Hematopoietic multipotent progenitor cell treated with erythropoietin and hydrocortisone succinate and interleukin-3 and kit ligand, for 4 days (in vitro differentiated cells): ENCODE results near the gene NRP2.

Source experiments
- DNase-seq: peaks from one replicate; pipeline ENCODE4 v3.0.0-alpha.2; 2015

NRP2 gene

DNA sequence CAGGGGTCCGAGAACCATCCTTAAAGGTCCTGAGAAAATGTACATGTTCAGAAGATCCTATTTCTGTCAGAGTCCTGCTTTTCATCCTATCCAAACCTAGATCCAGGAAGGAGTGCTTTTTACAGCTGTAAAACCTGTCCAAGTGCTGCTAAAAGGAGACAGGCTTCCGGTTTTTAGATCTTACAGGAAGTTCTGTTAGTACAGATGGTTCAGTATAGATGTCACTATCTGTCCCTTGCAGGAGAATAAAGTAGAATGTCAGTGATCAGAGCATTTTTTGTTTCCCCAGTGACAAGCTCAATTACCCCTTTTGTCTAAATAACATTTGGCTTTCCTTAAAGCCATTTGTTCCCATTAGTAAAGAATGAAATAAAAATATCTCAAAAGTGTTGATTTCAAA is 98.3 kb downstream of the NRP2 start:
- DNase-seq, result peak; percentile 92

DNA sequence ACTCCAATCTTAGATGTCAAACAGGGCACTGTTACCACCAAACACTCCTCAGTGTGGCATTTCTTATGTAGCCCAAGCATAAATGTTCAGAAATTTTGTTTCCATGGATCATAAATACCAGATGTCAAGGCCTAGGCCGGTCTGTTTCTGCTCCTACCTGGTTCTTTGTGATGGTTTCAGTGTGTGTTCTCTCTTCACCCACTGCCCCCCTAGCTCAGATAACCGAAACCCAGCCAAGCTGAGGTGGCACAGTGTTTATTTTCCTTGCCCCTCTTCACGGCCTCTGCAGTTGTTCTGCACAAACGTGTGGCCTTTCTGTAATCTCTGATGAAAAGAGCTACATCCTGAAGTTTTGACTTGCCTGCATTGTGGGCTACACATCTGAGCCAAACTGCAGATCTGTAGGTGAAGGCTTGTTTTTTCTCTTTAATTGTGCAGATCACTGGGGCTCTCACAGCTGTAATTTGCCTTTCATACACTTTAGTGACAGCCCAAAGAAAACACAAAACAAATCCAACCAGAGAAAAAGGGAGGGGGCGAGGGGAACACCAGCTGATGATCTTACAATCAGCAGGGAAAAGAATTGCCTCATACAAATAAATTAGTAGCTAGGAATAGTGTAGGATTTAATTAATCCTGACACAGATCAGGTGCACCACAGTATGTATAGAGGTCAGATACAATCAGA is 99.1 kb downstream of the NRP2 start:
- DNase-seq, result peak; percentile 18

DNA sequence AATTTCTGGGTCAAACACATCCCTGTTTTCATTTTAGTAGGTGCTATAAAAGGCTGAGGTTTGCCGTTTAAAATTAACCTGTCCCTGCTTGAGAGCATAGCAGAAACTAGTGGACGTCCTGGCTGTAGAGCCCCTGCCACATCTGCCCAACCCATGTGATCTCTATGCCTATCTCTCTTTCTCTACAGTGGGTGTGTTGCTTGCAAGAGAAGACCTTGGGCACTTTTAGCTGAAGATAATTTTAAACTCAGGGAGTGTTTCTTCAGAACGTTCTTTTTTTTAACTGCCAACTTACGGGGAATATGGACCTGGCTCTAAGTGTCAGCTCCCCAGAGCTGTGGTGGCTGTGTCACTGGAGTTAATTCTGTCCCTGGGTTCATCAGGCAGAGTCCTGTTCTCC is 100.6 kb downstream of the NRP2 start:
- DNase-seq, result peak; percentile 60

DNA sequence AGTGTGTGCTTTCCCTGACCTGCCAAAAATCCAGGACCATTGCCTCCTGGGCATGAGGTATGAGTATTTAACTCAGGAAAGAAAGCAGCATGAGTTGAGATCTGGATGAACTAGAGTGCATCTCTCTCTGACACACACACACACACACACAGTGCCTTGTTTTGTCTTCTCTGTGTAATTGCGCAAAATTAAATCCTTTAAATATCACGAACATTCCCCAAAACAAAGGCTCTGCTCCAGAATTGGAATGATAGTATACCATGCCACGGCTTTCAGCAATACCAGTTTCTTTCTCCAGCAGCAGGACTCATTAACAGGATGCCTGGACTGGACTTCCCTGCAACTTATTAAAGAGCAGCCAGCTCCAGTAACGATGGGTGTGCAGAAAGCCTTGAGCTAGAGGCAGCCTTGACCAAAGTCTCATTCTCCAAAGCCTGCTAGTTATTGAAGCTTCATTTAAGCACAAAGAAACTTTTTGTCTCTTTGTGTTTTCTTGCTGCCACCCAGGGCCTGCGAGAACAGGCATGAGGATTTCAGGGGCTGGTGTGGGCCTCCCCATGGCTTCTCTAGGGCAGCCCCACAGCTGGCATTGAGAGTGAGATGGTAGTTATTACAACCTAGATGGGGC is 101.7 kb downstream of the NRP2 start:
- DNase-seq, result no peak

DNA sequence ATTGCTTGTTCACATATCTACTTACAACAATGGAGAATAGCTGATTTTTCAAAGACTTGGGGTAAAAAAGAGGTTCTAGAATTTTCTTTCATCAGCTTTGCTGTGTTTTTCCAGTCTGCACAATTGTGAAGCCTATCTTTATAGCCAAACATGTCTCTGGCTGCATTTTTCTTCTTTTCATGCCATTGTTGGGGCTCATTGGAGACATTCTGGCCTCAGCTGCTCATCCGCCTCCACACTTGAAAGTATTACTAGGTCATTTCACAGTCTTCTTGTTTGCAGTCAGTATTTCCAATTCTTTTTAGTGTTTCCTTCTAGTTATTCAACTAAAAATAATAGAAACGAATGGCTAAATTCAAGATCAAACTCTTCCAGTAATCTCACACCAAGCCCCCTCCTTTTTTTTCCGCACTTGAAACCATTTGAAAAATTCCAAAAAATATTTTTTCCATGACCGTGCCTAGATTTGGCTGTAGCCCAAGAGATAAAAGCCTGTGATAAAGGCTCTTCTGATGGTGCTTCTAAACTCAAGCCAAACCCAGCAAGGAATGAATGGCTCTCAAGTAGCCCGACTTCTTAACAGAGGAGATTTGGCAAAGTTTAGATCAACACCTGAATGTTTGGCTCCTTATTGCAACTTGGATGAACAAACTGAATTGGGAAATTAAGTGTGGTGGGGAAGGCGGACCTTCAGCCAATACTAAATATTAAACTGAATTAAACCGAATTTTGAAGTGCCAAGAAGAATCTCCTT is 103.4 kb downstream of the NRP2 start:
- no peak for DNase-seq

DNA sequence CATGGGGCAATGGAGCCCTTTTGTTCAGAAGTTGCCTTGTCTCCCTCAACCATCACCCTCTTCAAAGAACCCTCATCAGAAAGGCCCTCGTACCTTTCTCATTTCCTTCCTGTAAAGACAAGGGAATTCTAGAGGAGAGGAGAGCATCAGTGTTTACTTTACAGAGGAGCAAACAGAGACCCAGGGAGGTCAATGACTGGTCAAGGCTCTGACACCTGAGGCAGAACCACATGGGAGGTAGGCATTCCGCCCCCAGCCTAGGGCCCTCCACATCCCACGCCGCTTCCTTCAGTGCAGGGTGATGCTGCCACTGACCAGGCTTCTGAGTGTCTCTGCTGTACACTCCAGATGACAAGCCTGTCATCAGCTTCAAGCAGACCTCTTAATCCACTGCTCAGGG is 104.7 kb downstream of the NRP2 start:
- DNase-seq, result no peak

DNA sequence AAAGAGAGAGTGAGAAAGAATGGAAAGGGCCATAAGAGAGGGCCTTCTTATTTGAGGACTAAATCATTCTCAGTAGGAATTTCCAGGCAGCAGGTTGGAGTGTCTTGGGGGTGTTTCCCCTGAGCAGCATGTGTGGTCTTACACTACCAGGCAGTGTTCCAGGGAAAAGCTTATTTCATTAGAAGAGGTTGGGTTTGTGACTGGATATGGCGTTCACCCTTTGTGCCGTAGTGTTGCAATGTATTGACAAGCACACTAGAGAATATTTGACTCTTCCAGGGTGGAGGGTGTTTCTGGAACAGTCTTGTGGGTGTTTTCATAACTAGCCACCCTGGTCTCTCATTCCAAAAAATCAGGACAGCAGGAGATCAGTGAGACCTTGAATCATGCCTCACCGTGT is 105.5 kb downstream of the NRP2 start:
- no peak for DNase-seq

DNA sequence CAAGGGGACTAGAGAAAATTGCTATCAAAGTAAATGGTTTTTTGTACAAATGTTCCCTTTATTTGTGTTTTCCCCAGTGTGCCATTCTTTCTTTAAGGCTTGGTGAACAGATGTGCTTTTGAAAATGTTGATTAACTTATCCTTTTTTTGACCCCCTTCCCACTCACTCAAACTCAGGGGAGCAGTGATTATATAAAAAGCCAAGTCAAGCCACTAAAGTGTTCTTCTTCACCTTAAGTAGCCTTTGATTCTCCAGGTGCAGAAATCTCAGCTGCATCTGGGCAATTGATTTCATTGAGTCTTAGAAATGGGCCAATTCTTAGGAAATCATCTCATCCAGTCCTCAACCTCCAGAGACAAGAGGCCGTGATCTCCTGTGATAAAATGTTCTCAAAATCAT is 107.6 kb downstream of the NRP2 start:
- no peak for DNase-seq

DNA sequence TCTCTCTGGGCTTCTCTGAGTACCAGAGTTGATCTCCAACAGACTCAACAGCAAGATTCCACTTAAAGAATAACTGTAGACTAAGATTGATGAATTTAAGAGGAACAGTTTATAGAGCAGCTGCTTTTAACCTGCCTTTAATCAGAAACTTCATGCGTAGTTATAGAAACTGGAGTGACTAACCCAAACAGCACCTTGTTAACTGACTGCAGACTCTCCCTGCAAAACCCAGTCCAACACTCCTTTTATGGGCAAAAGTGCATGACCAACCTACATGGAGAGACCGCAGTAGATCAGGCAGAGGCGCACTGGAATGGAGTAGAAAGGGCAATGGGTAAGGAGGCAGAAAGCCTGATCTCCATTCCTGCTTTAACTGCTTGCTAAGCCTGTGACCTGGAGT is 110.6 kb downstream of the NRP2 start:
- no peak for DNase-seq

DNA sequence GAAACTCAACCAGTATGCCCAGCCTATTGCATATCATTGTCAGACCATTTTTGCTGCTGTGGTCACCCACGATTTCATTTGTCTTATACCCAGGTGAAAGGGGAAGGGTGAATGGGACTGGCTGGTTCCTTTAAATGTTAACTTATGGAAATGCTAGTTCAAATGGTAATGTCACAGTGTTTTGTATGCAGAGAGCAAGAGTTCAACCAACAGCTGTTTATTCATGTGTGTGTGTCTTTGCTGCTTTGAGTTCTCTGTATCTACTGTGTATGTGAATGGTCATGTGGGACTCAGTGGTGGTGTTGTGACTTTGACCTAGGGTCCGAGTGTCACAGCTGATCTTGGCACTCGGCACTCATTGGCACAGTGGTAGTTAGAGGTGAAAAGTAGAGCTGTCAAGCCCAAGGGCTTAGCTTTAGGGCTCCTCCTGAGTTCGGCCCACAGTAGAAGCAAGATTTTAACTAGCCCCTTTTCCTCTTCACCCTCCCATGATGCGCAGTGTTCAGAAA is 114.6 kb downstream of the NRP2 start:
- DNase-seq, result no peak

DNA sequence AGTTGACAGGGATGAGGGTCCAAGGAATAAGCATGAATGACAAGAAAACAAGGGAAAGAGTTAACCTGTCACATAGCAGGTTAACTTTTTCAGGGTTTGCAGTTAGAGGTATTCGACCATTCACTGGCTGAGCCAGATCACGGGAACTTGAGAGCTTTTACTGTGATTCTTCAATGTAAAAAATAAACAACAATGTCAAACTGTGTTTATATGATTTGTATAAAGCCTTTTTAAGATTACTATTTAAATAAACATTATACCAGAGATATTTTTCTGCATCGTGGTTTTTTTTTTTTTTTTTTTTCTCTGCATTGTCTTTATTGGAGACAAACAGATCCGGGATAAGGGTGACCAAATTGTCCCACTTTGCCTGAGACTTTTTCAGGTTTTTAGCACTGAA is 115.6 kb downstream of the NRP2 start:
- no peak for DNase-seq

DNA sequence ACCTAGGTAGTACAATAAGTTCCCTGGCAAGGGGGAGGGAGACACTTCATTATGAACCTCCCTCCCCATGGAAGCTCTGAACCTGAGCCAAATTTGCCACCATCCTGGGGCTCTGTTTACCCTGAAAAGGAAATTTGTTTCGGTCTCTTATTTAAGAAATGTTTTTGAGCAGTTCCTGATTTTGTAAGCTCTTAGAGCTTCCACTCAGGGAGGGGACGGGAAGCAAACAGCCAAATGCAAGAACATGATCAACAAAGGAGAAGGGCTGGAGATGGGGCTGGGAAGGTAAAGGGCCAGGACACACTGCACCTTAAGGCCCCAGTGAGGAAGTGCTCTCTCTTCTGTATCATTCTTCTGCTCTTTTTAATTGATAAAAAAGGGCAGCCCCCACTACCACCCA is 117.9 kb downstream of the NRP2 start:
- DNase-seq, result no peak

DNA sequence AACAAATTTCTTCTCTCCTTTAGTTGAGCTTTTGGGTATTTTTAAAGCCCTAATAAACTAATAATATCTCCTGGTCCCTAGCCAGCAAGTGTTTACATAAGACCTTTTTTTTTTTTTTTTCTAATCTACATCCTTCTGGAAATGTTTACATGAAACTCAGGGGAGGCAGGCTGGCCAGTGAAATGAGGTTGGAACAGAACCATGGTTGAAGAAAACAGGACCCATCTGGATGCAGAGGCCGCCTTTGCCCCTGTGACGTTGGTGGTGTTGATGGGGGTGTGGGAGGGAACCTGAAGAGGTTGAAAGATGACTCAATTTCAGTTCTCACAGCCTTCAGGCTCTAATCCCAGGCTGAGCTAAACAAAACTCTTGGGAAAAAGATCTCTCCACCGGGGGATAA is 118.5 kb downstream of the NRP2 start:
- no peak for DNase-seq

DNA sequence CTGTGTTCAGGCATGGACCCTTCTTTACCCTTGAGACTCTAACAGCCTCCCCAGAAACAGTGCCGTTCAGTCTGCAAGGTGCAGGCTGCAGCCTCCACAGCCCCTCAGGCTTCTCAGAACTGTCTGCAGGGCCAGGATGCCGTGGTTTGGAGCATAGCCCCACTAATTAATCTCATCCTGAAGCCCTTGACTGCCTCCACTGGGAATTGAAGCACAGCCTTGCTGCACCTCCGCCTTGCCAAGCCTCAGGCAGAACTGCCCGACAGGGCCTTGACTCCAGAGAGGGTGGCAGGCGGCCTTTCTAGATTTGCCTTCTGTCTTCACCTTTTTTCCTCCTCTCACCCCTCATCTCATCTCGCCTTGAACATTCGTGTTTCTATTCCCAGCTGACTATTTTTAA is 119.8 kb downstream of the NRP2 start:
- no peak for DNase-seq

DNA sequence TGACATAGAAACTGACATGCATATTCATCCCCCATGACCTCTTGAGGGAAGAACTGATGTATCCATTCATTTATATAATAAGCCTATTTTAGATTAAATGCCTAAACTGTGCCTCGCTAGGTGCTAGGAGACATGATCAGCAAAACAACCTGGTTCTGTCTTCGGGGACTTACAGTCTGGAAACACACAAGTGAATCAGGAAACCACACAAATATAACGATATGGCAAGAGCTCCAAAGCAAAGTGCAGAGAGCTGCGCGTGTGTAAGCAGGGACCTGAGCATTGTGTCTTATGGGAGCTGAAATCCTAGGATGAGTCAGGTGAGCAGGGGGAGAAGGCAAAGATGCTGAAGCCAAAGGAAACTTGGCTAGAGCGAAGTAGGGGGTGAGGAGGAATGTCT is 120.6 kb downstream of the NRP2 start:
- DNase-seq, result peak; percentile 35

DNA sequence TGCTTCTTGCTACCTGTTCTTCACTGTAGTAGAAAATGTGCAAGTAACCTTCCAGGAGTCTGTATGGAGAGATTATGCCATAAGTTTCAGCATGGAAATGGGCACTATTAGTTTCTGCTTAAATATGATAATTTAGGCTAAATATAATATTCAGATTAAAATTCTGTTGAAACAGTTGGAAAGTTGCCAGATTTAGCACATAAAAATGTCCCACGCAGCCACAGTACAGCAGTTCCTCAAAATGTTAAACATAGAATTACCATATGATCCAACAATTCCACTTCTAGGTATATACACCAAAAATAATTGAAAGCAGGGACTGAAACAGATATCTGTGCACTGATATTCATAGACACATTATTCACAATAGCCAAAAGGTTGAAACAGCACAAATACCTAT is 121.2 kb downstream of the NRP2 start:
- peak; percentile 61 for DNase-seq

DNA sequence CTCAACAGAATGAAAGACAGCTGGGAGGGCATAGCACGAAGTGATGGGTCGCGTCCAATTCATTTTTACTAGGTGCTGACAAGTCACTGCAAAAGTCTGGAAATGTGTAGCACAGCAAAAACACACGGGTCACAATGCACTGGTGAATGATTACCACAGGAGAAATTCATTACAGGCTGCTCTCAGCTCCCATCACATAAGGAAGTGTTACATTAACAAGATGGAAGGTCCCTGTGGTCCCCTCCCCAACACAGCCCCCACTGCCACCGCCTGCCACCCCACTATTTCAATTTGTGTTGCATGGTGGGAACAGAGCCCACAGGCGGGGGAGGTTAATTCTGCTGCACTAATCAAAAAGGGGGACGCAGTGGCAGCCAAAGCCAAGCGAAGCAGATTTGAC is 122.8 kb downstream of the NRP2 start:
- no peak for DNase-seq

DNA sequence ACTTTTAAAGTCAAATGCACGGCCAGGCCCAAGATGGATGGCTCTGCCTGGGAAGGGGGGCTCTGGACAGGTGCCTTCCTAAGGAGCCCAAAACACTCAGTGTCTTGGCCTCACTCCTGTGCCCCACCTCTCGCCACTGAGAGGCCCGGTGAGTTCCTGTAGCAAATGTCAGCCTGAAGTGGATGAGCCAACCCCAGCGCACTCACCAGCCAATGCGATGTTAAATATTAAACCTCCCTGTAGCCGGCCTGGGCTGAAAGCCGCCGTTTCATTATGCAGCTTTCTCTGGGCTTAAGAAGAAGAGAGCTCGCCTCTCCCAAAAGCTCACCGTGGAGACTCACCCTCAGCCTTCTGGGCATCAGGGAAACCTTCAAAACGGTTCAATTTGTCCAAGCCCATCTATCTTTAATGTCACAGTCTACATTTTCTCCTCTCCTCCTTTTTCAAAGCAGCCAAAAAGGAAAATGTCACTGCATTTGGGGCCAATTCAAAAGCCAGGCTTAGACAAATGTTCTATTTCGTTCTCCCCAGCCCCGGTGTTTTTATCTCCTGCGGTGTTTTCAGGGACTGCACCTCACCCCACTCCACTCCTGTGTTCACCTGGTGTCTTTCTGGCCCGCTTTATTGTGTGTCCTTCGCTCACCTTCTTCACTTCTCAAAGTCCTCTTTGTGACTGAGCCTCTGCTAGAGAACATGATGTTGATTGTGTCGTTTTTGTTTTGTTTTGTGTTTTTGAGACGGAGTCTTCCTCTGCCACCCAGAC is 124.0 kb downstream of the NRP2 start:
- DNase-seq, result no peak

DNA sequence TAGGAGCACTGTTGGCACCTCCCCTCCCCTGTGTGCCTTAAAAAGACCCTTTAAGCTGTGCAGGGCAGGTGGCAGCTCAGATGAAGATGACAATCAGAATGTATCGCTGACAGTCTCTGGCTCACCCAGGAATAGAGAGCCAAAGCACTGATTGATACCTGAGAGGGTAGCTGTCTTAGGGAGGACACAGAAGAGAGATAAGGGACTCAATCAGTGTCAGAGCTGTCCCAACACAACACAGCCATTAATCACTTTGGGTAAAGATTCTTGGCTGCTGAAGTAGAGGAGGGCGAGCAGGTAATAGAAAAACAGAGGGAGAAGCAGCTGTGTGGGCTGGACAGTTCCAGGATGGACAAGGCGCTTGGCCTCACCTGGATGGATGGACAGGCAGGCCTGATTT is 124.9 kb downstream of the NRP2 start:
- DNase-seq, result no peak

DNA sequence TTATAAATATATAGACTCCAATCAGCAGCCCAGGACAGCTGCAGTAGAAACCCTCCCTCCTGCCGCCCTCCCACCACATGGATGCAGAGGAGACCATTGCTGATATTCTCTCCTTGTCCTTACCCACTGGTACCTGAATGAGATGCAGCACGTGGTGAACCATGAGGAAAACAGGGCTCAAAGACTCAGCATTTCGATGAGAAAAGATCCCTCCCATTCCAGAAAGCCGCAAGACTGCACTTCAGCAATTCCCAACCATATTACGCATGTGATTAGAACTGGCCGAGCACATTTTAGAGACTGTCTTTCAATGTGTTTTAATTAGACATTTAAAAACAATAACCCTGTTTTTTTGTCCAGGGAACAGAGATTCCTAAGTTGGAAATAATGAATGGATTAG is 125.5 kb downstream of the NRP2 start:
- DNase-seq, result no peak

DNA sequence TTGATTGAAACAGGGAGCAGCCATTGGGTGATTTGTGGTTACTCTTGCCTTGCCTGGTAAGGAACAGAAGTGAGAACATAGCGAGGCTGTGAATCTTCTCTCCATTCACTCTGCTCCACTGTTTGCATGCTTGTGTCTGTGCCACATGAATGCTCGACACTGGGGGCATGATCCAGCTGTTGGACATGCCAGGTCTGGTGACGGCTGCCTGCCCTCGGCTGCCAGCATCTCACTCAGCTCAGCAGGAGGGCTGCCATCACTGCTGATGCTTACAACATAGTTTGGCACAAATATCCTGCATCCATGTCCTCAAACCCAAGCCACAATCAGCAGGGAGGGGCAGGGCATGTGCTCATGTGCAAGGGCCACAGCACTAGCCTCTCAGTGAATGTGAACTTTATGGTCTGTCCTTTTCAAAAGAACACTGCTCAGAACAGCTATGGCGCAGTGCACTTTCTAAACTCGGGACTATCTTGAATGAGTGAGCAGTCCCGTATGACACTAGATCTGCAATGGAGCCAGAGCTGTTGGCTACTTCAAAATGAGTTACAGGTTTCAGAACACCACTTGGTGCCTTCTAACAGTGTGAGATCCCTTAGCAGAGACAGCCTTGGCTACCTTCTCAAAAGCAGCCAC is 126.3 kb downstream of the NRP2 start:
- no peak for DNase-seq

DNA sequence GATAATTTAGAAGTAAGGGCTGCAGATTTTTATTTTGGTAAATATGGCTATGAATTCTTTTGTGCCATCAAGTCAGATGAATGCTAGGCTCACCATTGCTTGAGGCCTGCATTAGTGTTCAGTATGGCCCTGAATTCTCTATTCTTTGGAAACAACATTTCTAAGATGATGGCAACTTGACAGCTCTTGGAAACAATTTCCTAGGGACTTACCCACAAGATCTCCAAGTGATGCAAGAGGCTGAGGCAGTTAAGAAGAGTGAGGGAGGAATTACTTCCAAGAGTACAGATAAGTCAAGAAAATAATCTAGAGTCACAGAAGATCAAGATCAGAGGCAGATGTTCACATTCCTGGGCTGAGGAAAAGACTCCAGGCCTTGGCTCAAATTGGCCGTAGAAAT is 129.1 kb downstream of the NRP2 start:
- no peak for DNase-seq

DNA sequence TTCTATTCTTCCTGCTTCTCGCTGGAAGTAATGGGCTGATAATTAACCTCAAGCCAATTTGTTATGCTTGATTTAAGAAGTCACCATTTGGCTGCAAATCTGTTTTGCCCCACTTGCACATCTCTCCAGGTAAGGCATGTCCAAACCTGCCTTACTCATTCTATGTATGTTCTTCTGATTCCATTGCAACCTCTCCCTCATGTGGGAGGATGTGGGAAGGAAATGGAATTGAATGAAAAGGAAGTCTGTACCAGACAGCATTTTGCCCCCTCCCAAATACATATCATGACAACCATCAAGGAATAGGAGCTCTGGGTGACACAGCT is 131.7 kb downstream of the NRP2 start:
- DNase-seq, result no peak
